Activated T-helper 17 cell treated with anti-CD3 and anti-CD28 coated beads, Interleukin-2, amount 50 U/mL, for 72 hours (primary cell): ENCODE data around the gene CFAP97. TPM values are rescaled to one million over a fixed set of nuclear protein-coding genes. Genes with fewer than 3 reads are reported as not detected.

Experiments used
- ATAC-seq: fragments of 150-1000 bp; cut with Tn5 transposase; replicated peaks from 2 replicates; pipeline ENCODE4 v1.10.0; 2021; ENCODE audit warnings: mild to moderate bottlenecking, moderate library complexity
- H3K27ac Mint-ChIP-seq: one replicate; pipeline ENCODE4 v1.8.0; 2022; ENCODE audit warnings: mixed read lengths
- H3K27me3 Mint-ChIP-seq: one replicate; pipeline ENCODE4 v1.8.0; 2022; ENCODE audit warnings: mixed read lengths
- H3K36me3 Mint-ChIP-seq: one replicate; pipeline ENCODE4 v1.8.0; 2022; ENCODE audit warnings: low read depth, mild to moderate bottlenecking, mixed read lengths
- H3K4me1 Mint-ChIP-seq: one replicate; pipeline ENCODE4 v1.8.0; 2022; ENCODE audit warnings: mixed read lengths
- H3K4me3 Mint-ChIP-seq: one replicate; pipeline ENCODE4 v1.8.0; 2022; ENCODE audit warnings: mild to moderate bottlenecking, mixed read lengths
- H3K9me3 Mint-ChIP-seq: one replicate; pipeline ENCODE4 v1.8.0; 2022; ENCODE audit warnings: mixed read lengths
- total RNA-seq, 2 donors: library from RNA; stranded (reverse); gene quantifications; one replicate each; pipeline ENCODE4 v1.2.3, GENCODE V29; 2022

The CFAP97 gene
- total RNA-seq, 2 donors from 2014 or later = 33.7 to 37.0 TPM

DNA sequence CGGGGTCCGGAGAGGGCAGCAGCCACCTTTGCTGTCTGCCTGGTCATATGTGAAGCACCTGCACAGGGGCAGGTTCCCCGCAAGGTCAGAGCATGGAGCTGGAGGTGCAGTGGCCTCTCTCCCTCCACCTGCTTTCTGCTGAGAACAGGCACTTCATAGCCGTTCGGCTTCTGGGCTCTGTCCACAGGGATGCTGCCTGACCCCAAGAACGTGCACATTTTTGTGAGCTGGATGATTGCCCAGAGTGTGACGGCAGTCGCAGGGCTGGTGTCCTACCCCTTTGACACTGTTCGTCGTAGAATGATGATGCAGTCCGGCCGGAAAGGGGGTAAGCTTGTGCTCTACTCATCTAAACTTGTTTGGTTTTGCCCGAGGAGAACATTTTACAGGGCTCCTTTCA is 58.2 kb downstream of the CFAP97 start:
- Mint-ChIP-seq H3K36me3 (peaks cover 14% of the 10 kb centered on the region), H3K4me3 (no peak overlapping the region), H3K27ac (no peak overlapping the region), H3K4me1 (peaks cover 10% of the 10 kb centered on the region), H3K27me3 (peaks cover 4% of the 10 kb centered on the region), H3K9me3 (no peaks in the 10 kb centered on the region)
- ATAC-seq = no peak

GRCh38 chr4:185144601-185145240 is 59.1 kb downstream of the CFAP97 start:
- Mint-ChIP-seq H3K36me3 (peaks cover 5% of the 10 kb centered on the region), H3K4me3 (peak overlapping the region; percentile 81), H3K9me3 (no peaks in the 10 kb centered on the region), H3K27me3 (peaks cover 5% of the 10 kb centered on the region), H3K27ac (no peak overlapping the region), H3K4me1 (peaks cover 10% of the 10 kb centered on the region)
- no peak for ATAC-seq

DNA sequence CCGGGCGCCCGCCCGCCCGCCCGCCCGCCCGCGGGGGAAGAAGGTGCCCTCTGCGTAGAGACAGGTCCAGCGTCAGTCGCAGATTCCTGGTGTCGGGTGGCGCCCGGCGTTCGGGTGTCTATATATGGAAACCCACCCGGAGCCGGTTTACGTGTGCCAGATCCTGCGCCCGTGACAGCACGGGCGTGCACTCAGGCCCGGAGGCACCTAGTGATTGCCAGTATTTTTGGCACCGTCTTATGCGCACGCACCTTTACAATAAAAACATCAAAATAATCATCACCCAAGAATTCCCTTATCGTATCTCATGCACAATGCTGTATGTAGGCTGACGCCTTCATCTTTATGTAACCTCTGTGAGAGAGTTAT is 60.2 kb downstream of the CFAP97 start:
- Mint-ChIP-seq H3K4me3 (peak overlapping the region; percentile 81), H3K36me3 (no peaks in the 10 kb centered on the region), H3K27me3 (peaks cover 11% of the 10 kb centered on the region), H3K9me3 (no peaks in the 10 kb centered on the region), H3K4me1 (peaks cover 4% of the 10 kb centered on the region), H3K27ac (peak overlapping the region; percentile 65)
- peak; percentile 9 for ATAC-seq

GRCh38 chr4:185142912-185143600 is 60.7 kb downstream of the CFAP97 start, which contains the start of gene SLC25A4:
SLC25A4 (plus strand) TSS chr4:185143266; CDS start chr4:185143373, 107 bp downstream.
- H3K36me3 Mint-ChIP-seq = no peaks in the 10 kb centered on the region
- ATAC-seq = peak; percentile 93
- peaks cover 13% of the 10 kb centered on the region for H3K27me3 Mint-ChIP-seq
- H3K27ac Mint-ChIP-seq = peak within 1 kb of the TSS; percentile 65
- H3K9me3 Mint-ChIP-seq = no peaks in the 10 kb centered on the region
- H3K4me3 Mint-ChIP-seq = peak within 1 kb of the TSS; percentile 81
- H3K4me1 Mint-ChIP-seq = peaks cover 4% of the 10 kb centered on the region

GRCh38 chr4:185142564-185142911 is 61.3 kb downstream of the CFAP97 start:
- H3K4me1 Mint-ChIP-seq = peaks cover 4% of the 10 kb centered on the region
- peak; percentile 19 for ATAC-seq
- no peaks in the 10 kb centered on the region for H3K9me3 Mint-ChIP-seq
- H3K4me3 Mint-ChIP-seq = peak overlapping the region; percentile 81
- H3K36me3 Mint-ChIP-seq = no peaks in the 10 kb centered on the region
- peak overlapping the region; percentile 4 for H3K27ac Mint-ChIP-seq
- H3K27me3 Mint-ChIP-seq = peaks cover 17% of the 10 kb centered on the region

DNA sequence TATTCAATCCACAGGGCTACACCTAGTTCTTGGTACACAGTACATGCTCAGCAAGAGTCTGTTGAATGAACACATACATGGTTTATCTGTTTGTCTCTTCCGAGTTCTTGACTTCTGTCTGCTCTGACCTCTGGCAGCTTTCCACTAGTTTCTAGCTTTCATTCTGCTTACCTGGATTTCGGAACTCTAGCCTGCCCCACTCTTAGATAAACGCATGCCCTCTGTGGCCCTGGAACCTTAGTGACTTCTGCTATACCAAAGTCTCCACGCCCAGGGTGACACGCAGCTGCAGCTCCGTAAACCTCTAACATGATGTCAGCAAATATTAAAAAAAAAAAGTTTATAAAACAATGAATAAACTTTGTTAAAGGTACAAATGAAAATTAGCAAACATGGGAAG is 62.0 kb downstream of the CFAP97 start:
- peaks cover 18% of the 10 kb centered on the region for H3K27me3 Mint-ChIP-seq
- no peaks in the 10 kb centered on the region for H3K9me3 Mint-ChIP-seq
- H3K4me3 Mint-ChIP-seq = no peak overlapping the region
- no peak overlapping the region for H3K27ac Mint-ChIP-seq
- peaks cover 4% of the 10 kb centered on the region for H3K4me1 Mint-ChIP-seq
- H3K36me3 Mint-ChIP-seq = no peaks in the 10 kb centered on the region
- ATAC-seq = no peak

- ATAC-seq = no peak
- no peak overlapping the region for H3K27ac Mint-ChIP-seq
- no peaks in the 10 kb centered on the region for H3K36me3 Mint-ChIP-seq
- no peak overlapping the region for H3K4me3 Mint-ChIP-seq
- peaks cover 18% of the 10 kb centered on the region for H3K27me3 Mint-ChIP-seq
- H3K9me3 Mint-ChIP-seq = no peaks in the 10 kb centered on the region
- H3K4me1 Mint-ChIP-seq = peaks cover 4% of the 10 kb centered on the region
These were observed 64.1 kb downstream of the CFAP97 start for GRCh38 chr4:185139736-185140135.

DNA sequence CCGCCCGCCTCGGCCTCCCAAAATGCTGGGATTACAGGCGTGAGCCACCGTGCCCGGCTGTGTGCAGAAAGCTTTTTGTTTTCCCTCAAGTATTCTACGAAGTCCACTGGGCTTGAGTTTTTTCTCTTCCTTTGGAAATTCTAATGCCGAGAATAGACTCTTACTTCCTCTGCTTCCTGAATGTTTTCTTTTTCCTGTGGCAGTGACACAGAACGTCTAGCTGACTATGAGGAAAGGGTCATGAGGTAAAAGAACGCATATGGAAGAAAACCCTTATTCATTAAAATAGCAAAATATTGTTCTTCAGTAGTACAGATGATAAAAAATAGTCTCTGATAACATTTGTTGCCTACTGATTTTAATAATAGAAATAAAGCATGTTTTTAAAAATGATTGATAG is 65.6 kb downstream of the CFAP97 start:
- Mint-ChIP-seq H3K4me3 (no peak overlapping the region), H3K36me3 (no peaks in the 10 kb centered on the region), H3K4me1 (peaks cover 4% of the 10 kb centered on the region), H3K27ac (no peak overlapping the region), H3K9me3 (no peaks in the 10 kb centered on the region), H3K27me3 (peaks cover 14% of the 10 kb centered on the region)
- no peak for ATAC-seq

- H3K4me1 Mint-ChIP-seq = peaks cover 2% of the 10 kb centered on the region
- peaks cover 14% of the 10 kb centered on the region for H3K27me3 Mint-ChIP-seq
- no peaks in the 10 kb centered on the region for H3K9me3 Mint-ChIP-seq
- no peaks in the 10 kb centered on the region for H3K36me3 Mint-ChIP-seq
- ATAC-seq = no peak
- no peak overlapping the region for H3K27ac Mint-ChIP-seq
- H3K4me3 Mint-ChIP-seq = no peak overlapping the region
These were observed 66.4 kb downstream of the CFAP97 start for GRCh38 chr4:185137233-185137925.

- Mint-ChIP-seq H3K36me3 (no peaks in the 10 kb centered on the region), H3K4me1 (no peaks in the 10 kb centered on the region), H3K4me3 (no peak overlapping the region), H3K27ac (no peak overlapping the region), H3K27me3 (peaks cover 18% of the 10 kb centered on the region), H3K9me3 (no peaks in the 10 kb centered on the region)
- ATAC-seq = peak; percentile 45
These were observed 69.4 kb downstream of the CFAP97 start for GRCh38 chr4:185134307-185134869.

- peak; percentile 64 for ATAC-seq
- H3K27ac Mint-ChIP-seq = no peak overlapping the region
- no peaks in the 10 kb centered on the region for H3K9me3 Mint-ChIP-seq
- H3K4me1 Mint-ChIP-seq = no peaks in the 10 kb centered on the region
- H3K36me3 Mint-ChIP-seq = no peaks in the 10 kb centered on the region
- peak overlapping the region; percentile 64 for H3K4me3 Mint-ChIP-seq
- H3K27me3 Mint-ChIP-seq = peaks cover 27% of the 10 kb centered on the region
These were observed 75.3 kb downstream of the CFAP97 start for GRCh38 chr4:185128272-185129119.

GRCh38 chr4:185127021-185127925 is 76.5 kb downstream of the CFAP97 start:
- H3K4me1 Mint-ChIP-seq = peaks cover 6% of the 10 kb centered on the region
- no peaks in the 10 kb centered on the region for H3K36me3 Mint-ChIP-seq
- peaks cover 38% of the 10 kb centered on the region for H3K27me3 Mint-ChIP-seq

GRCh38 chr4:185124006-185124405 is 79.8 kb downstream of the CFAP97 start:
- Mint-ChIP-seq H3K4me3 (no peak overlapping the region), H3K27ac (no peak overlapping the region), H3K4me1 (peaks cover 6% of the 10 kb centered on the region), H3K36me3 (no peaks in the 10 kb centered on the region), H3K27me3 (peaks cover 32% of the 10 kb centered on the region), H3K9me3 (no peaks in the 10 kb centered on the region)
- ATAC-seq = no peak

More at GRCh38 chr4:185127021-185127925, 76.5 kb downstream of the CFAP97 start:
- H3K4me3 Mint-ChIP-seq = peak overlapping the region; percentile 64
- ATAC-seq = peak; percentile 13
- H3K9me3 Mint-ChIP-seq = no peaks in the 10 kb centered on the region
- no peak overlapping the region for H3K27ac Mint-ChIP-seq
